Measurements from ENCODE around the gene CA5B. TPM values are rescaled to one million over a fixed set of nuclear protein-coding genes. Genes with fewer than 3 reads are reported as not detected.

The CA5B gene
- total and polyA plus RNA-seq, 2 of the 8 experiments (the other 6 are each of a cell fraction or from before 2014, with no cell fraction given), result 3.3 to 8.6 TPM

- Histone ChIP-seq H2BK12ac (ENCODE audit: low read depth, low read length) (no peak overlapping the region), H3K9ac (replicated peaks in 1 of 4; ENCODE audit: extremely low read depth in 1 of 4, low read depth in 3 of 4, low read length in 3 of 4) (no peak overlapping the region), H3K4me1 (replicated peaks in 1 of 4; ENCODE audit: control insufficient read depth in 3 of 4, insufficient read depth in 4 of 4, low read length in 3 of 4) (no peaks in the 10 kb centered on the region), H2BK120ac (replicated peaks; ENCODE audit: low read depth, low read length) (no peak overlapping the region), H4K5ac (ENCODE audit: insufficient read length, low read depth, low read length) (no peak overlapping the region), H3K18ac (ENCODE audit: extremely low read depth, low read length) (no peak overlapping the region), H3K4me3 (ENCODE audit: extremely low read depth in 1 of 4, insufficient read depth in 2 of 4, low read depth in 3 of 4, low read length in 4 of 4) (no peak overlapping the region), H2BK20ac (ENCODE audit: low read length) (no peak overlapping the region), H4K20me1 (replicated peaks in 1 of 2; ENCODE audit: control insufficient read depth in 1 of 2, insufficient read depth in 2 of 2, low read length in 2 of 2) (no peaks in the 10 kb centered on the region), H3K9me3 (ENCODE audit: insufficient read depth in 2 of 2, low read depth in 1 of 2, low read length in 1 of 2) (no peaks in the 10 kb centered on the region), H3K23ac (ENCODE audit: insufficient read length) (no peak overlapping the region), H3K23me2 (ENCODE audit: low read depth, low read length) (no peaks in the 10 kb centered on the region), H3K27ac (ENCODE audit: low read depth, low read length) (no peak overlapping the region), H2AK5ac (ENCODE audit: low read depth, low read length) (no peak overlapping the region), H2AFZ (ENCODE audit: low read length) (no peak overlapping the region), H2BK15ac (ENCODE audit: low read length) (no peak overlapping the region), H4K91ac (replicated peaks; ENCODE audit: insufficient read length, low read length) (no peak overlapping the region), H3K4ac (replicated peaks; ENCODE audit: insufficient read length, low read depth, low read length) (no peak overlapping the region), H3K36me3 (ENCODE audit: control insufficient read depth in 2 of 4, insufficient read depth in 4 of 4, low read length in 3 of 4) (peaks cover 2 to 10% (median 4%) of the 10 kb centered on the region in 4 experiments; a peak in 5 of 8 replicates), H3K79me2 (ENCODE audit: control insufficient read depth in 1 of 2, insufficient read depth in 2 of 2, low read length in 2 of 2) (no peaks in the 10 kb centered on the region), H3K27me3 (replicated peaks in 1 of 4; ENCODE audit: control insufficient read depth in 3 of 4, extremely low read depth in 1 of 4, insufficient read depth in 3 of 4, low read length in 3 of 4) (no peaks in the 10 kb centered on the region), H3K4me2 (ENCODE audit: insufficient read depth in 1 of 2, low read depth in 2 of 2, low read length in 2 of 2) (no peak overlapping the region), H2BK5ac (ENCODE audit: low read depth, low read length) (no peak overlapping the region), H3K79me1 (ENCODE audit: low read depth, low read length) (no peaks in the 10 kb centered on the region), H4K8ac (ENCODE audit: extremely low read depth, insufficient read depth, low read length) (no peak overlapping the region), H3K56ac (replicated peaks; ENCODE audit: insufficient read length, low read depth, low read length) (no peak overlapping the region), H3K14ac (ENCODE audit: insufficient read length) (no peak overlapping the region)
- FAIRE-seq, result no peak
- no peak for DNase-seq (ENCODE audit: low read depth in 1 of 2, low spot score in 2 of 2)
- ChIA-PET POLR2A (ENCODE audit: partially characterized antibody) (no interaction called here), CTCF (ENCODE audit: partially characterized antibody) (interaction anchor here (2.0 kb wide), 1 partner anchor 12 kb away, joined by 5 read pairs; no protein-coding TSS in a partner anchor)
- TF ChIP-seq CBX8 (IDR thresholded peaks at IDR 0.05; ENCODE audit: borderline replicate concordance, low read depth, low read length) (no peak), TAF1 (IDR thresholded peaks at IDR 0.05; ENCODE audit: low read depth, low read length) (no peak)
Observed at GRCh38 chrX:15804563-15804962, 66.5 kb downstream of the CA5B start.
